IMR-90 (cell line): Measurements from ENCODE around the gene CAPN8. TPM values are rescaled to one million over a fixed set of nuclear protein-coding genes. Genes with fewer than 3 reads are reported as not detected.

Source experiments
- ATAC-seq: fragments of 200-7000 bp; cut with Tn5 transposase; 2 replicates; pipeline ENCODE4 v1.9.1; 2020; ENCODE audit warnings: low read depth, mild to moderate bottlenecking, moderate library complexity
- BruUV-seq: library from RNA; stranded (reverse); fragments of 400-500 nt; replicated peaks from 2 replicates; lab custom pipeline; 2021; lab: Mats Ljungman, UMichigan
- CTCF ChIA-PET: fragments of 300-600 bp; formaldehyde crosslinking; extraction: SDS; loops from one replicate; lab custom pipeline; 2021; ENCODE audit warnings: antibody characterized with exemption; lab: Yijun Ruan, JAX
- POLR2A ChIA-PET: fragments of 300-600 bp; sonication (Branson Sonifier 250); formaldehyde crosslinking; loops from one replicate; lab custom pipeline; 2022; ENCODE audit warnings: antibody characterized with exemption; ENCODE audit not compliant: unreplicated experiment; lab: Charles Lee
- DNase-seq: peaks from one replicate; pipeline ENCODE4 v3.0.0; 2013
- H2AFZ ChIP-seq: replicated peaks from 2 replicates; pipeline ENCODE3; 2013; ENCODE audit warnings: low read length, mild to moderate bottlenecking; ENCODE audit not compliant: poor library complexity
- H2AK5ac ChIP-seq: 2 replicates; pipeline ENCODE4 v1.6.1; 2013; ENCODE audit warnings: low read depth, low read length, inconsistent platforms
- H2AK9ac ChIP-seq: replicated peaks from 2 replicates; pipeline ENCODE3; 2013; ENCODE audit warnings: mild to moderate bottlenecking, low read depth, low read length, moderate library complexity; ENCODE audit not compliant: poor library complexity
- H2BK120ac ChIP-seq: 2 replicates; pipeline ENCODE4 v1.6.1; 2013; ENCODE audit warnings: low read depth, low read length, inconsistent platforms
- H2BK15ac ChIP-seq: 3 replicates; pipeline ENCODE4 v1.6.1; 2013; ENCODE audit warnings: low read depth, low read length, inconsistent platforms
- H2BK20ac ChIP-seq: 2 replicates; pipeline ENCODE4 v1.6.1; 2013; ENCODE audit warnings: low read depth, mild to moderate bottlenecking, inconsistent platforms, low read length, moderate library complexity
- H2BK5ac ChIP-seq: 2 replicates; pipeline ENCODE4 v1.6.1; 2013; ENCODE audit warnings: mild to moderate bottlenecking, low read depth, low read length, inconsistent platforms; ENCODE audit not compliant: poor library complexity, severe bottlenecking
- H3K14ac ChIP-seq: replicated peaks from 2 replicates; pipeline ENCODE4 v1.6.1; 2013; ENCODE audit warnings: low read depth, low read length, inconsistent platforms
- H3K18ac ChIP-seq: 2 replicates; pipeline ENCODE4 v1.6.1; 2013; ENCODE audit warnings: low read depth, low read length, control low read depth
- H3K23ac ChIP-seq: 2 replicates; pipeline ENCODE4 v1.6.1; 2013; ENCODE audit warnings: low read depth, low read length, inconsistent platforms
- H3K27ac ChIP-seq: 2 replicates; pipeline ENCODE4 v1.5.1; 2013; ENCODE audit warnings: mild to moderate bottlenecking, control low read depth, low read length; ENCODE audit not compliant: insufficient read depth
- H3K27me3 ChIP-seq: 2 replicates; pipeline ENCODE4 v1.6.1; 2013; ENCODE audit warnings: low read length; ENCODE audit not compliant: control insufficient read depth, insufficient read depth
- H3K36me3 ChIP-seq: 2 replicates; pipeline ENCODE4 v1.6.1; 2013; ENCODE audit warnings: low read length, mixed read lengths; ENCODE audit not compliant: control insufficient read depth, insufficient read depth
- H3K4ac ChIP-seq: 2 replicates; pipeline ENCODE4 v1.6.1; 2013; ENCODE audit warnings: low read depth, low read length, inconsistent platforms
- H3K4me1 ChIP-seq: 2 replicates; pipeline ENCODE4 v1.6.1; 2013; ENCODE audit warnings: low read length, mixed read lengths; ENCODE audit not compliant: control insufficient read depth, insufficient read depth
- H3K4me2 ChIP-seq: 2 replicates; pipeline ENCODE4 v1.6.1; 2013; ENCODE audit warnings: low read depth, mild to moderate bottlenecking, control low read depth, low read length, moderate library complexity
- H3K4me3 ChIP-seq: 2 replicates; pipeline ENCODE4 v1.5.1; 2013; ENCODE audit warnings: low read depth, mild to moderate bottlenecking, control low read depth, low read length, moderate library complexity; ENCODE audit not compliant: insufficient read depth
- H3K56ac ChIP-seq: 2 replicates; pipeline ENCODE4 v1.6.1; 2013; ENCODE audit warnings: low read length, inconsistent platforms; ENCODE audit not compliant: insufficient read depth; ENCODE audit errors: extremely low read depth
- H3K79me1 ChIP-seq, 2 experiments: 2 replicates each; pipeline ENCODE4 v1.6.1; 2013; ENCODE audit warnings: low read length in 2 of 2, inconsistent platforms in 1 of 2, low read depth in 1 of 2
- H3K9ac ChIP-seq: 2 replicates; pipeline ENCODE4 v1.6.1; 2013; ENCODE audit warnings: low read depth, low read length, control low read depth
- H3K9me1 ChIP-seq: 2 replicates; pipeline ENCODE4 v1.6.1; 2013; ENCODE audit warnings: low read length, inconsistent platforms; ENCODE audit not compliant: insufficient read depth
- H3K9me3 ChIP-seq: 2 replicates; pipeline ENCODE4 v1.6.1; 2013; ENCODE audit warnings: low read length; ENCODE audit not compliant: control insufficient read depth, insufficient read depth
- H4K20me1 ChIP-seq: 2 replicates; pipeline ENCODE4 v1.6.1; 2013; ENCODE audit warnings: low read length, inconsistent platforms; ENCODE audit not compliant: insufficient read depth
- H4K5ac ChIP-seq: 2 replicates; pipeline ENCODE4 v1.6.1; 2013; ENCODE audit warnings: mild to moderate bottlenecking, low read depth, low read length, control low read depth
- H4K8ac ChIP-seq, 2 experiments: 2 replicates each; pipeline ENCODE4 v1.6.1; 2013; ENCODE audit warnings: low read depth in 2 of 2, low read length in 2 of 2, control low read depth in 1 of 2, inconsistent platforms in 1 of 2
- H4K91ac ChIP-seq: 2 replicates; pipeline ENCODE4 v1.6.1; 2013; ENCODE audit warnings: low read depth, low read length, inconsistent platforms; ENCODE audit not compliant: insufficient read depth
- BHLHE40 ChIP-seq: fragments of 150-350 bp; IDR thresholded peaks from 2 replicates; pipeline ENCODE4 v1.6.1; 2016; ENCODE audit warnings: mild to moderate bottlenecking, low read depth, low read length
- CEBPB ChIP-seq: IDR thresholded peaks from 2 replicates; pipeline ENCODE4 v1.6.1; 2012; ENCODE audit warnings: low read depth, low read length, improper control_type of control experiment
- MAFK ChIP-seq: IDR thresholded peaks from 2 replicates; pipeline ENCODE4 v1.6.1; 2012; ENCODE audit warnings: low read depth, low read length, improper control_type of control experiment
- MAZ ChIP-seq: IDR thresholded peaks from 2 replicates; pipeline ENCODE4 v1.6.1; 2012; ENCODE audit warnings: low read depth, mild to moderate bottlenecking, low read length, improper control_type of control experiment, moderate library complexity, borderline replicate concordance
- MXI1 ChIP-seq: IDR thresholded peaks from 2 replicates; pipeline ENCODE4 v1.6.1; 2012; ENCODE audit warnings: low read depth, mild to moderate bottlenecking, low read length, moderate library complexity, borderline replicate concordance
- RAD21 ChIP-seq: IDR thresholded peaks from 2 replicates; pipeline ENCODE4 v1.6.1; 2012; ENCODE audit warnings: low read length, improper control_type of control experiment
- RCOR1 ChIP-seq: IDR thresholded peaks from 2 replicates; pipeline ENCODE4 v1.6.1; 2012; ENCODE audit warnings: mild to moderate bottlenecking, low read length, improper control_type of control experiment; ENCODE audit not compliant: insufficient replicate concordance
- RFX5 ChIP-seq: IDR thresholded peaks from 2 replicates; pipeline ENCODE4 v1.8.0; 2012; ENCODE audit warnings: low read depth, mild to moderate bottlenecking, low read length, moderate library complexity
- WGBS, 2 experiments: methylation state at CpG; one replicate each; pipeline versions ENCODE4 v1.1.5 to v1.1.7; 2013; ENCODE audit warnings: missing lambda C conversion rate in 2 of 2; ENCODE audit not compliant: insufficient read length in 1 of 2; ENCODE audit errors: extremely low coverage in 2 of 2; 5-methylcytosine and 5-hydroxymethylcytosine counted together
- dilution Hi-C: fragments of 300-500 bp; cut with HindIII; formaldehyde crosslinking; loops from one replicate; pipeline ENCODE4 v1.14.3; 2018; ENCODE audit warnings: low sequenced_read_pairs; ENCODE audit not compliant: unreplicated experiment
- in situ Hi-C: fragments of 300-500 bp; cut with MboI; formaldehyde crosslinking; loops from 3 replicates; pipeline ENCODE4 v1.14.3; 2019; ENCODE audit warnings: low sequenced_read_pairs, inconsistent platforms, mixed read lengths
- intact Hi-C: fragments of 100-400 bp; cut with micrococcal nuclease; formaldehyde crosslinking; loops from 2 replicates; pipeline ENCODE4 v1.10.0; 2022
- polyA plus RNA-seq, 3 experiments: library from polyadenylated mRNA; depleted of rRNA; stranded (reverse); fragments of >200 nt; gene quantifications; 2 replicates each; pipeline ENCODE4 v1.2.3, GENCODE V29; 2012; ENCODE audit warnings: low replicate concordance in 1 of 3
- total RNA-seq: library from RNA; depleted of rRNA; stranded (reverse); fragments of >200 nt; gene quantifications from 2 replicates; pipeline ENCODE4 v1.2.3, GENCODE V29; 2012
- TF ChIP-seq, protein P1 (sequence below): fragments of 150-350 bp; IDR thresholded peaks from 2 replicates; pipeline ENCODE4 v1.6.1; 2017; ENCODE audit warnings: mild to moderate bottlenecking, antibody characterized with exemption, low read length, low read depth

Gene CAPN8
- total and polyA plus RNA-seq, 2 of the 4 experiments (the other 2 are of a cell fraction), result not detected

DNA sequence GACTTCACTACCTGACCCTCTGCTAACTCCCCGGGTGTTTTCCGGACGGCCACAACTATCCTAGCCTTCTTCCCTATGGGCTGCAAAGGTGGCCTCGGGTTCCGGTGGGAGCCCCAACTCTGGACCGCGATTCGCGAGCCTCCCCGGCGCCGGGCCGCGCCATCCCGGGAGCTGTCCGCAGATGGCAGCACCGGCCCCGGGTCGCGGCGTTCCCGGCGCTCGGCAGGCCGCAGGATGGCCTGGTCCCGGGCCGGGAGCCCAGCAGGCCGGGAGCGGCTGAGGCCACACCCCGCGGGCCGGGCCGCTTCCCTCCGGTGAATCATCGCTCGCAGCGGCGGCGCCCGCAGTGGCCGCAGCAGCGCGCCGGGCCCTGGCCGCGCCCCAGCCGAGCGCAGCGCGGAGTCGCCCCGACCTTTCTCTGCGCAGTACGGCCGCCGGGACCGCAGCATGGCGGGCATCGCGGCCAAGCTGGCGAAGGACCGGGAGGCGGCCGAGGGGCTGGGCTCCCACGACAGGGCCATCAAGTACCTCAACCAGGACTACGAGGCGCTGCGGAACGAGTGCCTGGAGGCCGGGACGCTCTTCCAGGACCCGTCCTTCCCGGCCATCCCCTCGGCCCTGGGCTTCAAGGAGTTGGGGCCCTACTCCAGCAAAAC is 46.8 kb upstream of the CAPN8 start, which contains the start of gene CAPN2 (continued):
- peak; percentile 78 for TF ChIP-seq RAD21
- TF ChIP-seq BHLHE40, result peak; percentile 34; the same call in 1 of the 2 replicates

DNA sequence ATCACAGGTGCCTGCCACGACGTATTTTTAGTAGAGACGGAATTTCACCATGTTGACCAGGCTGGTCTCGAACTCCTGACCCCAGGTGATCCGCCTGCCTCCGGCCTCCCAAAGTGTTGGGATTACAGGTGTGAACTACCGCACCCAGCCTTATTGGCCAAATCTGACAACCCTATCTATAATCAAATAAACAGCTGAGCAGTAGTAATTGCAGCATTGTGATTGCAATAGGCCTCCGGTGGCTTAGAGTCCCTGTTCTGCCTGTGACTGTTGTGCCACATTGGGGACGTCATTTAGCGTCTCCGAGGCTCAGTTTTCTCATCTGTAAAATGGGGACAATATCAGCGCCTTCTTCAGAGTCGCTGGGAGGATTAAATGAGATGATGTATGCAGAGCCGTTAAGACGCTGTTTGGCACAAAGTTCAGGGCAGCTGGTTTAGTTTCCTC is 46.3 kb upstream of the CAPN8 start:
- Histone ChIP-seq H2BK5ac (peak overlapping the region; percentile 80), H3K14ac (peak overlapping the region; percentile 45; the same call in 1 of the 2 replicates), H4K91ac (peak overlapping the region; percentile 72), H2AK9ac (no peak overlapping the region), H2BK120ac (peak overlapping the region; percentile 76), H4K5ac (peak overlapping the region; percentile 59), H2AK5ac (peak overlapping the region; percentile 83), H3K36me3 (peaks cover 5% of the 10 kb centered on the region), H3K9me1 (peaks cover 16% of the 10 kb centered on the region), H3K4me1 (peaks cover 30% of the 10 kb centered on the region), H3K9me3 (no peaks in the 10 kb centered on the region), H4K8ac (peak overlapping the region; percentile 65 to 78), H3K27me3 (no peaks in the 10 kb centered on the region), H3K56ac (peak overlapping the region; percentile 40; the same call in 1 of the 2 replicates), H2AFZ (peak overlapping the region; percentile 85), H3K4ac (peak overlapping the region; percentile 66), H3K9ac (peak overlapping the region; percentile 71), H3K79me1 (peaks cover 5 to 50% of the 10 kb centered on the region in 2 experiments; a peak in 2 of 4 replicates), H3K4me3 (peak overlapping the region; percentile 29), H3K27ac (peak overlapping the region; percentile 90), H3K23ac (peak overlapping the region; percentile 39; the same call in 1 of the 2 replicates), H2BK15ac (peak overlapping the region; percentile 30; the same call in 1 of the 3 replicates), H4K20me1 (peaks cover 25% of the 10 kb centered on the region), H3K4me2 (peak overlapping the region; percentile 70), H2BK20ac (peak overlapping the region; percentile 55), H3K18ac (peak overlapping the region; percentile 56)
- BruUV-seq, result no TSS peak
- ChIA-PET POLR2A (interaction anchor here (0.6 kb wide), 1 partner anchor 18 kb away, joined by 29 read pairs; no protein-coding TSS in a partner anchor), CTCF (interaction anchor here (1.0 to 3.5 kb wide), 3 partner anchors 10 to 38 kb away, joined by 3 to 21 read pairs (median 4); no protein-coding TSS in a partner anchor)
- TF ChIP-seq, protein P1, sequence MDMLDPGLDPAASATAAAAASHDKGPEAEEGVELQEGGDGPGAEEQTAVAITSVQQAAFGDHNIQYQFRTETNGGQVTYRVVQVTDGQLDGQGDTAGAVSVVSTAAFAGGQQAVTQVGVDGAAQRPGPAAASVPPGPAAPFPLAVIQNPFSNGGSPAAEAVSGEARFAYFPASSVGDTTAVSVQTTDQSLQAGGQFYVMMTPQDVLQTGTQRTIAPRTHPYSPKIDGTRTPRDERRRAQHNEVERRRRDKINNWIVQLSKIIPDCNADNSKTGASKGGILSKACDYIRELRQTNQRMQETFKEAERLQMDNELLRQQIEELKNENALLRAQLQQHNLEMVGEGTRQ, result no peak
- no peak for TF ChIP-seq BHLHE40
- peak; percentile 23 for TF ChIP-seq RCOR1
- no peak for TF ChIP-seq MAFK
- TF ChIP-seq CEBPB, result no peak
- no peak for TF ChIP-seq MXI1
- no peak for TF ChIP-seq RFX5
- TF ChIP-seq MAZ, result no peak
- no peak for DNase-seq
- intact Hi-C loops (loop anchor here (1.0 kb wide), 1 partner anchor 38 kb away; no protein-coding TSS in a partner anchor), in situ Hi-C loops (no loop called here), dilution Hi-C loops (no loop called here)
- no peak for ATAC-seq
- 86% methylated on average over 5 of the region's 15 CpGs; no CpG with 5 or more reads in 1 of the 2 experiments for WGBS, 2 experiments
